ENCODE measurements around the gene RPS16. TPM values are rescaled to one million over a fixed set of nuclear protein-coding genes. Genes with fewer than 3 reads are reported as not detected.

Gene RPS16
- total and polyA plus RNA-seq, 9 of the 15 experiments (the other 6 are each of a cell fraction or from before 2014, with no cell fraction given) = 82.6 to 3,671 (median 2,204) TPM

- TF ChIP-seq VEZF1 (CRISPR knock-in tag; IDR thresholded peaks at IDR 0.05) (no peak), PCBP2 (IDR thresholded peaks at IDR 0.05; ENCODE audit: low read depth, low read length, poor library complexity, severe bottlenecking) (no peak), POLR2AphosphoS2 (IDR thresholded peaks at IDR 0.05; ENCODE audit: low read length) (no peak), ZNF318 (IDR thresholded peaks at IDR 0.05; ENCODE audit: borderline replicate concordance in 1 of 2, low read depth in 1 of 2) (no peak), NCOA1 (IDR thresholded peaks at IDR 0.05; ENCODE audit: low read depth) (no peak), KLF6 (CRISPR knock-in tag; IDR thresholded peaks at IDR 0.05; ENCODE audit: borderline replicate concordance) (no peak), EZH2 (IDR thresholded peaks at IDR 0.05; ENCODE audit: borderline replicate concordance, low read depth, low read length) (no peak), HINFP (tag; conservative IDR thresholded peaks at IDR 0.05; ENCODE audit: low read depth) (no peak), HDAC8 (tag; IDR thresholded peaks at IDR 0.05) (no peak), POLR3G (IDR thresholded peaks at IDR 0.05; ENCODE audit: extremely low read depth, insufficient read length, insufficient replicate concordance) (no peak), ZNF384 (IDR thresholded peaks at IDR 0.05; ENCODE audit: low read depth, low read length) (no peak), KDM5B (IDR thresholded peaks at IDR 0.05; ENCODE audit: insufficient replicate concordance, low read depth, low read length) (no peak), C11orf30 (IDR thresholded peaks at IDR 0.05; ENCODE audit: low read depth) (no peak), PHF21A (IDR thresholded peaks at IDR 0.05; ENCODE audit: borderline replicate concordance, low read depth) (no peak), NFE2 (IDR thresholded peaks at IDR 0.05; ENCODE audit: low read depth) (peak; percentile 27; the same call in 1 of the 2 replicates), ZNF124 (CRISPR knock-in tag; IDR thresholded peaks at IDR 0.05) (no peak), DLX4 (CRISPR knock-in tag; IDR thresholded peaks at IDR 0.05) (no peak)
These were observed 37.4 kb downstream of the RPS16 start (continued) for GRCh38 chr19:39398297-39398864.

Measured in K562 (cell line).